Esophagus muscularis mucosa (tissue), 4 donors: ENCODE measurements around the gene KRT20. TPM values are rescaled to one million over a fixed set of nuclear protein-coding genes. Genes with fewer than 3 reads are reported as not detected.
"Not testable (repeated sequence)": the region's sequence is repeated elsewhere in the genome, so short reads cannot be mapped to it uniquely, and the experiment has no call there.

Source experiments
- DNase-seq: peaks from one replicate; pipeline ENCODE4 v3.0.0-alpha.2; 2017; ENCODE audit errors: extremely low spot score
- H3K27ac ChIP-seq, 4 donors: fragments of 200-600 bp; sonication (generic); replicated peaks in 1 of 4; 1 replicate in 3 of 4; 2 replicates in 1 of 4; pipeline ENCODE4 v1.5.1; 2016 to 2019; ENCODE audit warnings: mild to moderate bottlenecking in 1 of 4
- H3K27me3 ChIP-seq, 4 donors: fragments of 200-600 bp; sonication (generic); one replicate each; pipeline versions ENCODE4 v1.5.1 to v1.6.0; 2016 to 2019
- H3K36me3 ChIP-seq, 4 donors: fragments of 200-600 bp; sonication (generic); one replicate each; pipeline ENCODE4 v1.5.1; 2016 to 2019
- H3K4me1 ChIP-seq, 4 donors: fragments of 200-600 bp; sonication (generic); one replicate each; pipeline ENCODE4 v1.5.1; 2016 to 2019
- H3K4me3 ChIP-seq, 4 donors: fragments of 200-600 bp; sonication (generic); 1 replicate in 2 of 4; 2 replicates in 2 of 4; pipeline ENCODE4 v1.5.1; 2016 to 2019; ENCODE audit warnings: mild to moderate bottlenecking in 4 of 4, moderate library complexity in 1 of 4
- H3K9me3 ChIP-seq, 4 donors: fragments of 200-600 bp; sonication (generic); 1 replicate in 3 of 4; 2 replicates in 1 of 4; pipeline ENCODE4 v1.5.1; 2016 to 2019
- EP300 ChIP-seq: sonication (generic); formaldehyde crosslinking; IDR thresholded peaks from one replicate; pipeline ENCODE4 v1.6.1; 2017; ENCODE audit warnings: antibody characterized with exemption
- POLR2A ChIP-seq: fragments of 450-650 bp; IDR thresholded peaks from one replicate; pipeline ENCODE4 v1.6.1; 2017; ENCODE audit warnings: antibody characterized with exemption, moderate library complexity, mild to moderate bottlenecking, low read depth
- POLR2AphosphoS5 ChIP-seq, 2 donors: sonication (generic); formaldehyde crosslinking; IDR thresholded peaks; one replicate each; pipeline ENCODE4 v1.6.1; 2017; ENCODE audit warnings: antibody characterized with exemption in 2 of 2
- WGBS: methylation state at CpG from one replicate; pipeline ENCODE4 v1.1.5; 2018; 5-methylcytosine and 5-hydroxymethylcytosine counted together
- intact Hi-C: fragments of 100-400 bp; cut with DNase I; formaldehyde crosslinking; loops from one replicate; pipeline ENCODE4 v1.15.1; 2023
- total RNA-seq, 4 donors: library from RNA; depleted of rRNA; stranded (reverse); fragments of >200 nt; gene quantifications; one replicate each; pipeline versions ENCODE4 v1.1.0 to v1.2.1, GENCODE V29; 2016
- TF ChIP-seq, protein P1 (sequence below), 3 experiments: fragments of 200-600 bp in 2 of 3; fragments of 450-650 bp in 1 of 3; sonication (generic) in 2 of 3; IDR thresholded peaks; one replicate each; pipeline ENCODE4 v1.5.1; 2017 to 2019; ENCODE audit warnings: antibody characterized with exemption in 3 of 3, mild to moderate bottlenecking in 2 of 3, moderate library complexity in 1 of 3

KRT20 gene
- total RNA-seq, 4 donors from 2014 or later = 0.52 TPM; not detected in 3

DNA sequence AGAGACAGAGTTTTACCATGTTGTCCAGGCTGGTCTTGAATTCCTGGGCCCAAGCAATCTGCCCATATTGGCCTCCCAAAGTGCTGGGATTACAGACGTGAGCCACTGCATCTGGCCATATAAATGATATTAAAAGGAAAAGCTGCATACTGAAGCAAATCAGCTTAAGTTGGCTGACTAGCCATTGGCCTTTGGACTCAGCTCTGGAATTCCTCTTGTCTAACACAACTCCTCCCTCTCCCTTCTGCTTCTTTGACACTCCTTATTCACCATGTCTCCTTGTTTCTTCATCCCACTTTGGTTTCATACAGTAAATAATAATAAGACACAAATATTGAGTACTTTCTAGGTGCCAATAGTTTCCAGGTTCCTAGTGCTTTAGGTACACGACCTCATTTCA, 25.5 kb downstream of the KRT20 start:
- Histone ChIP-seq H3K36me3 (no peaks in the 10 kb centered on the region), H3K4me1 (peaks cover 0 to 12% (median 3%) of the 10 kb centered on the region in 4 donors), H3K4me3 (no peak overlapping the region), H3K27ac (no peak overlapping the region), H3K27me3 (peaks cover 0 to 18% (median 0%) of the 10 kb centered on the region in 4 donors), H3K9me3 (no peaks in the 10 kb centered on the region)
- TF ChIP-seq, protein P1, sequence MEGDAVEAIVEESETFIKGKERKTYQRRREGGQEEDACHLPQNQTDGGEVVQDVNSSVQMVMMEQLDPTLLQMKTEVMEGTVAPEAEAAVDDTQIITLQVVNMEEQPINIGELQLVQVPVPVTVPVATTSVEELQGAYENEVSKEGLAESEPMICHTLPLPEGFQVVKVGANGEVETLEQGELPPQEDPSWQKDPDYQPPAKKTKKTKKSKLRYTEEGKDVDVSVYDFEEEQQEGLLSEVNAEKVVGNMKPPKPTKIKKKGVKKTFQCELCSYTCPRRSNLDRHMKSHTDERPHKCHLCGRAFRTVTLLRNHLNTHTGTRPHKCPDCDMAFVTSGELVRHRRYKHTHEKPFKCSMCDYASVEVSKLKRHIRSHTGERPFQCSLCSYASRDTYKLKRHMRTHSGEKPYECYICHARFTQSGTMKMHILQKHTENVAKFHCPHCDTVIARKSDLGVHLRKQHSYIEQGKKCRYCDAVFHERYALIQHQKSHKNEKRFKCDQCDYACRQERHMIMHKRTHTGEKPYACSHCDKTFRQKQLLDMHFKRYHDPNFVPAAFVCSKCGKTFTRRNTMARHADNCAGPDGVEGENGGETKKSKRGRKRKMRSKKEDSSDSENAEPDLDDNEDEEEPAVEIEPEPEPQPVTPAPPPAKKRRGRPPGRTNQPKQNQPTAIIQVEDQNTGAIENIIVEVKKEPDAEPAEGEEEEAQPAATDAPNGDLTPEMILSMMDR (IDR thresholded peaks at IDR 0.05) = no peak
- TF ChIP-seq POLR2A (no peak), POLR2AphosphoS5 (IDR thresholded peaks at IDR 0.05) (no peak), EP300 (no peak)
- 88% methylated on average over 2 of the region's 2 CpGs for WGBS
- no peak for DNase-seq
- intact Hi-C loops = loop anchor here (5.0 kb wide), 3 partner anchors 688 to 808 kb away; no protein-coding TSS in a partner anchor

DNA sequence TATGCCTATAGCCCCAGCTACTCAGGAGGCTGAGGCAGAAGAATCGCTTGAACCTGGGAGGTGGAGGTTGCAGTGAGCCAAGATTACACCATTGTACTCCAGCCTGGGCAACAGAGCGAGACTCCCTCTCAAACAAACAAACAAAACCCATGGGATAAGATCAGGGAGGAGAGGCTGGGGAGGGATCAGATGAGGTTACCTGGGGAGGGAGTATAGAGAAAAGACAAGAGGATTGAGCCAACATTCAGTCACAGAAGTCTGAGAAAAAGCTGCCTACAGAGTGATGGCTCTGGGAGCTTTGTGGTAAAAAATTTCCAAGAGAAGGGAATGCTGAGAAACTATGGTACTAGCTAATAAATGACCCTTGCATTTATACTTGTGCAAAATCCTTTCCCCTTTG, 26.4 kb downstream of the KRT20 start:
- not testable (repeated sequence) for H3K27ac ChIP-seq, DNase-seq, H3K36me3 ChIP-seq, H3K9me3 ChIP-seq, H3K4me3 ChIP-seq
- WGBS = 93% methylated on average over 2 of the region's 2 CpGs
- intact Hi-C loops = loop anchor here (5.0 kb wide), 3 partner anchors 689 to 809 kb away; no protein-coding TSS in a partner anchor
- peaks cover 0 to 12% (median 0%) of the 10 kb centered on the region in 4 donors for H3K27me3 ChIP-seq
- H3K4me1 ChIP-seq = peaks cover 0 to 18% (median 3%) of the 10 kb centered on the region in 4 donors

DNA sequence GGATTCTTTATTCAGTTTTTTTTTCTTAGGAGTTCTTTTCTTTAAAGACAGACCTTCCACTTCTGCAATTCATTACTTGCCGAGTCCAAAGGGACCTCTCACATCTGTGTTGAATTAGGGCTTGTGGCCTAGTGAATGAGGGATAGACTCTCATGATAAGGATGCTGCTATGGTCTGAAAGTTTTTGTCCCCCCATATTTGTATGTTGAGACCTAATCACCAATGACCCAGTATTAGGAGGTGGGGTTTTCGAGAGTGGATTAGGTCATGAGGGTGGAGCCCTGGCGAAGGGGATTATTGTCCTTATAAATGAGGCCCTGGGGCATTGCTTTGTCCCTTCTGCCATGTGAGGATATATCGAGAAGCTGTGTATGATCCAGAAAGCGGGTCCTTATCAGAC, 27.5 kb downstream of the KRT20 start:
- WGBS = 77% methylated on average over 5 of the region's 5 CpGs

DNA sequence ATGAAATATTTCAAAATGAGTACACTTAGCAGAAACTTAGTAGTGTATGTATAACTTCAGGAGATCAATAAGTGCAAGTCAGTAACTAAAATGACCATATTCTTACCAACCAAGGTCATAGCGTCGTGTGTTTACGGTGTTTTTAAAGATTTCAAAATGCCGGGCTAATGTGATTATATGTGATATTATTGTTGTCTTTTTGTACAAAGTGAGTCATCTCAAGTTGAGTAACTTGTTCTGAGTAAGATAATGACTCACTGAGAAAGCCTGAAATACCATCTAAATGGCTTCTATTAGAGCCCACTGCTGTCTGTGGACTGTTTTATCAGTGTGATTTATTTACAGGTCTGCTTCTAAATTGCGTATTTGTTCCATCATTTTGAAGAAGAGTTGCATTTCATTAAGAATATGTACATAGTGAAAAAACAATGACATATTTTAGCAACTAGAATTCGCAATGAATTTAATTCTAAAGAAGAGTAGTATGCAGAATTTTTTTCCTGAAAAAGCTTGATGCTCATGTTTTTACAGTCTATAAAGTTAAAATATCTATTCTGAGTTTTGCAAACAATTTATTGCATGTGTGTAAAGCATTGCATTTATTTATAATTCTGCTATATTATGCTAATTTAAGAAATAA, 30.7 kb downstream of the KRT20 start:
- Histone ChIP-seq H3K4me1 (peaks cover 0 to 18% (median 3%) of the 10 kb centered on the region in 4 donors), H3K27me3 (no peaks in the 10 kb centered on the region), H3K36me3 (no peaks in the 10 kb centered on the region), H3K27ac (no peak overlapping the region), H3K9me3 (no peaks in the 10 kb centered on the region), H3K4me3 (no peak overlapping the region)
- WGBS = 56% methylated on average over 6 of the region's 6 CpGs
- no peak for DNase-seq
- intact Hi-C loops = no loop called here
- TF ChIP-seq POLR2AphosphoS5 (IDR thresholded peaks at IDR 0.05) (peak in 1 of 2 donors; percentile 21), POLR2A (no peak)

More for the DNA sequence above, 27.5 kb downstream of the KRT20 start:
- TF ChIP-seq, protein P1 (IDR thresholded peaks at IDR 0.05) = no peak
- TF ChIP-seq POLR2AphosphoS5 (IDR thresholded peaks at IDR 0.05) = no peak
- TF ChIP-seq EP300 = no peak
- TF ChIP-seq POLR2A = no peak
- Histone ChIP-seq H3K27ac (no peak overlapping the region), H3K4me3 (no peak overlapping the region), H3K36me3 (no peaks in the 10 kb centered on the region), H3K27me3 (peaks cover 0 to under 1% (median 0%) of the 10 kb centered on the region in 4 donors), H3K9me3 (no peaks in the 10 kb centered on the region), H3K4me1 (peaks cover 0 to 18% (median 3%) of the 10 kb centered on the region in 4 donors)
- intact Hi-C loops = loop anchor here (5.0 kb wide), 3 partner anchors 690 to 810 kb away; no protein-coding TSS in a partner anchor
- DNase-seq = no peak

DNA sequence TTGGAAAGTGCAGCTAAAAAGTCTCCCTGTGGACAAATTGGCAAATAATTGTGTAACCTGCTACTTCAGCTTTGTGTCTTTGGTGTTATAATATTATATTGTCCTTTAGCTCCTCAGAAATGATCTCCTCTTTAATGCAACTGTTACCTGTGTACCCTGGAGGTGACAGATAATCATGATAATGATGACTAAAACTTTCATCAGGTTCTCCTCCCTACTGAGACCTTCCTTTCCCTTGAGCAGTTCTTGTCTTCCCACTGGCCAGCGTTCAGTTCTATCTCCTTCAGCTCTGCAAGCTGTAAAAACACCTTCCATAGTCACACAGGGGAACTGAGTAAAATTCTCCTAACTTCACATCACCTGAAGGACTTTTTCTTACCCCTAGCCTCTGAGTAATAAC, 32.7 kb downstream of the KRT20 start:
- WGBS = 86% methylated on average over 1 of the region's 1 CpG
- Histone ChIP-seq H3K36me3 (no peaks in the 10 kb centered on the region), H3K4me3 (no peak overlapping the region), H3K27ac (no peak overlapping the region), H3K9me3 (no peaks in the 10 kb centered on the region), H3K4me1 (peaks cover 0 to 13% (median 2%) of the 10 kb centered on the region in 4 donors), H3K27me3 (no peaks in the 10 kb centered on the region)
- no peak for DNase-seq
- intact Hi-C loops = no loop called here
- TF ChIP-seq EP300 = no peak
- TF ChIP-seq POLR2A = no peak
- no peak for TF ChIP-seq POLR2AphosphoS5 (IDR thresholded peaks at IDR 0.05)
- TF ChIP-seq, protein P1 (IDR thresholded peaks at IDR 0.05) = no peak
